ENCODE results near the gene FRMD4A.

- TF ChIP-seq CTCF (IDR thresholded peaks at IDR 0.05) = no peak
- no peak for TF ChIP-seq POLR2A (IDR thresholded peaks at IDR 0.05)
These were observed 529.4 kb downstream of the FRMD4A start for GRCh38 chr10:13801156-13801906.
